ENCODE results near the gene DGCR2. TPM values are rescaled to one million over a fixed set of nuclear protein-coding genes. Genes with fewer than 3 reads are reported as not detected.
"Not testable (repeated sequence)": the region's sequence is repeated elsewhere in the genome, so short reads cannot be mapped to it uniquely, and the experiment has no call there.

The DGCR2 gene
- total and polyA plus RNA-seq, 2 of the 4 experiments (the other 2 are of a cell fraction) = 17.2 to 35.4 TPM

GRCh38 chr22:19012308-19012986, 109.8 kb downstream of the DGCR2 start:
- H2BK15ac ChIP-seq (ENCODE audit: low read depth, low read length) = no peak overlapping the region

GRCh38 chr22:19011611-19012010, 110.6 kb downstream of the DGCR2 start:
- H4K8ac ChIP-seq (ENCODE audit: low read depth in 2 of 2, low read length in 2 of 2); dilution Hi-C loops (cut with HindIII; ENCODE audit: low sequenced_read_pairs, unreplicated experiment); H2AFZ ChIP-seq (replicated peaks; ENCODE audit: low read length, poor library complexity); intact Hi-C loops (cut with micrococcal nuclease); H4K5ac ChIP-seq (ENCODE audit: low read depth, low read length); H3K4me2 ChIP-seq (ENCODE audit: low read depth, low read length); H2BK15ac ChIP-seq (ENCODE audit: low read depth, low read length); H3K4me1 ChIP-seq (ENCODE audit: control insufficient read depth, insufficient read depth, low read length); H2BK5ac ChIP-seq (ENCODE audit: low read depth, low read length, poor library complexity, severe bottlenecking); H3K27ac ChIP-seq (ENCODE audit: insufficient read depth, low read length); in situ Hi-C loops (cut with MboI; ENCODE audit: low sequenced_read_pairs); H4K20me1 ChIP-seq (ENCODE audit: insufficient read depth, low read length); H3K79me1 ChIP-seq (ENCODE audit: low read depth in 1 of 2, low read length in 2 of 2); ATAC-seq (ENCODE audit: low read depth); H3K56ac ChIP-seq (ENCODE audit: extremely low read depth, insufficient read depth, low read length); H3K18ac ChIP-seq (ENCODE audit: low read depth, low read length); H2AK9ac ChIP-seq (replicated peaks; ENCODE audit: low read depth, low read length, poor library complexity); H3K9ac ChIP-seq (ENCODE audit: low read depth, low read length); CTCF ChIA-PET; BruUV-seq (replicated peaks); H3K36me3 ChIP-seq (ENCODE audit: control insufficient read depth, insufficient read depth, low read length); H3K14ac ChIP-seq (replicated peaks; ENCODE audit: low read depth, low read length); H2BK20ac ChIP-seq (ENCODE audit: low read depth, low read length); H3K4ac ChIP-seq (ENCODE audit: low read depth, low read length); H3K9me3 ChIP-seq (ENCODE audit: control insufficient read depth, insufficient read depth, low read length); H3K9me1 ChIP-seq (ENCODE audit: insufficient read depth, low read length); H3K27me3 ChIP-seq (ENCODE audit: control insufficient read depth, insufficient read depth, low read length); H3K4me3 ChIP-seq (ENCODE audit: insufficient read depth, low read depth, low read length); H4K91ac ChIP-seq (ENCODE audit: insufficient read depth, low read depth, low read length); H2AK5ac ChIP-seq (ENCODE audit: low read depth, low read length); H3K23ac ChIP-seq (ENCODE audit: low read depth, low read length); DNase-seq; POLR2A ChIA-PET (ENCODE audit: unreplicated experiment); H2BK120ac ChIP-seq (ENCODE audit: low read depth, low read length): not testable (repeated sequence)
- 92% methylated on average over 5 of the region's 9 CpGs; no CpG with 5 or more reads in 1 of the 2 experiments for WGBS, 2 experiments (ENCODE audit: extremely low coverage in 2 of 2, insufficient read length in 1 of 2)

More at GRCh38 chr22:19012308-19012986, 109.8 kb downstream of the DGCR2 start:
- ATAC-seq (ENCODE audit: low read depth) (no peak), DNase-seq (no peak)
- no peak overlapping the region for H2AK9ac ChIP-seq (replicated peaks; ENCODE audit: low read depth, low read length, poor library complexity)
- intact Hi-C loops (cut with micrococcal nuclease) (no loop called here), dilution Hi-C loops (cut with HindIII; ENCODE audit: low sequenced_read_pairs, unreplicated experiment) (no loop called here), in situ Hi-C loops (cut with MboI; ENCODE audit: low sequenced_read_pairs) (no loop called here)
- no peak overlapping the region for H3K4me3 ChIP-seq (ENCODE audit: insufficient read depth, low read depth, low read length)
- no peak overlapping the region for H4K5ac ChIP-seq (ENCODE audit: low read depth, low read length)
- no peaks in the 10 kb centered on the region for H3K4me1 ChIP-seq (ENCODE audit: control insufficient read depth, insufficient read depth, low read length)
- H3K9me1 ChIP-seq (ENCODE audit: insufficient read depth, low read length) = no peaks in the 10 kb centered on the region
- H3K4ac ChIP-seq (ENCODE audit: low read depth, low read length) = no peak overlapping the region
- no peaks in the 10 kb centered on the region for H3K9me3 ChIP-seq (ENCODE audit: control insufficient read depth, insufficient read depth, low read length)
- H3K56ac ChIP-seq (ENCODE audit: extremely low read depth, insufficient read depth, low read length) = no peak overlapping the region
- no peak overlapping the region for H3K27ac ChIP-seq (ENCODE audit: insufficient read depth, low read length)
- H3K18ac ChIP-seq (ENCODE audit: low read depth, low read length) = no peak overlapping the region
- H3K9ac ChIP-seq (ENCODE audit: low read depth, low read length) = no peak overlapping the region
- H3K14ac ChIP-seq (replicated peaks; ENCODE audit: low read depth, low read length) = no peak overlapping the region
- no peak overlapping the region for H2BK5ac ChIP-seq (ENCODE audit: low read depth, low read length, poor library complexity, severe bottlenecking)
- no peak overlapping the region for H2BK20ac ChIP-seq (ENCODE audit: low read depth, low read length)
- H4K20me1 ChIP-seq (ENCODE audit: insufficient read depth, low read length) = no peaks in the 10 kb centered on the region
- H4K91ac ChIP-seq (ENCODE audit: insufficient read depth, low read depth, low read length) = no peak overlapping the region
- H3K79me1 ChIP-seq (ENCODE audit: low read depth in 1 of 2, low read length in 2 of 2) = no peaks in the 10 kb centered on the region
- H2BK120ac ChIP-seq (ENCODE audit: low read depth, low read length) = no peak overlapping the region
- H3K4me2 ChIP-seq (ENCODE audit: low read depth, low read length) = no peak overlapping the region
- BruUV-seq (replicated peaks) = no TSS peak
- POLR2A ChIA-PET (ENCODE audit: unreplicated experiment) = no interaction called here
- H3K23ac ChIP-seq (ENCODE audit: low read depth, low read length) = no peak overlapping the region
- CTCF ChIA-PET = no interaction called here
- no peak overlapping the region for H4K8ac ChIP-seq (ENCODE audit: low read depth in 2 of 2, low read length in 2 of 2)
- TF ChIP-seq MXI1 (IDR thresholded peaks at IDR 0.05; ENCODE audit: borderline replicate concordance, low read depth, low read length) = no peak
- no peak for TF ChIP-seq NFE2L2 (IDR thresholded peaks at IDR 0.05; ENCODE audit: low read depth, low read length)
- TF ChIP-seq POLR2A (IDR thresholded peaks at IDR 0.05; ENCODE audit: low read depth, low read length) = no peak
- H3K27me3 ChIP-seq (ENCODE audit: control insufficient read depth, insufficient read depth, low read length) = peaks cover 3% of the 10 kb centered on the region; the same call in 1 of the 2 replicates
- whole genome bisulfite sequencing, 2 experiments (ENCODE audit: extremely low coverage in 2 of 2, insufficient read length in 1 of 2) = no CpG with 5 or more reads among the region's 5 CpGs
- no peaks in the 10 kb centered on the region for H3K36me3 ChIP-seq (ENCODE audit: control insufficient read depth, insufficient read depth, low read length)
- H2AK5ac ChIP-seq (ENCODE audit: low read depth, low read length) = no peak overlapping the region
- H2AFZ ChIP-seq (replicated peaks; ENCODE audit: low read length, poor library complexity) = no peak overlapping the region

All from IMR-90 (cell line).